HG03039 (cell line): Measurements from ENCODE around the gene MLXIPL.
"Not testable (repeated sequence)": the region's sequence is repeated elsewhere in the genome, so short reads cannot be mapped to it uniquely, and the experiment has no call there.

Experiments
- ATAC-seq: cut with Tn5 transposase; IDR thresholded peaks from one replicate; pipeline ENCODE4 v1.9.1; 2021; ENCODE audit warnings: mild to moderate bottlenecking, moderate library complexity; ENCODE audit not compliant: unreplicated experiment

The MLXIPL gene

DNA sequence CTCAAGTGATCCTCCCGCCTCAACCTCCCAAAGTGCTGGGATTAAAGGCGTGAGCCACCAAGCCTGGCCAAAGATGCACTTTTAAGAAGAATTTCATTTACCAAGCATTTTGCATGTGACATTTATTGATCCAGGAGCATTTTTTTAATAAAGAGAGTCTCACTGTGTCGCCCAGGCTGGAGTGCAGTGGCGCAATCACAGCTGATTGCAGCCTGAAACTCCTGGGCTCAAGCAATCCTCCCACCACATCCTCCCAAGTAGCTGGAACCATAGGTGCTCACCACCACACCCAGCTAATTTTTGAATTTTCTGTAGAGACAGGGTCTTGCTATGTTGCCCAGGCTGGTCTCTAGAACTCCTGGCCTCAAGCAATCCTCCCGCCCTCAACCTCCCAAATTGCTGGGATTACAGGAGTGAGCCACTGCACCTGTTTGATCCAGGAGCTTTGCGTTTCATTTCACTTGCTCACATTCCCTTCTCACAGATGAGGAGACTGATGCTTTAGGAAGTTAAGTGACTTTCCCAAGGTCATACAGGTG lies 41.6 kb downstream of the MLXIPL start:
- no peak for ATAC-seq

DNA sequence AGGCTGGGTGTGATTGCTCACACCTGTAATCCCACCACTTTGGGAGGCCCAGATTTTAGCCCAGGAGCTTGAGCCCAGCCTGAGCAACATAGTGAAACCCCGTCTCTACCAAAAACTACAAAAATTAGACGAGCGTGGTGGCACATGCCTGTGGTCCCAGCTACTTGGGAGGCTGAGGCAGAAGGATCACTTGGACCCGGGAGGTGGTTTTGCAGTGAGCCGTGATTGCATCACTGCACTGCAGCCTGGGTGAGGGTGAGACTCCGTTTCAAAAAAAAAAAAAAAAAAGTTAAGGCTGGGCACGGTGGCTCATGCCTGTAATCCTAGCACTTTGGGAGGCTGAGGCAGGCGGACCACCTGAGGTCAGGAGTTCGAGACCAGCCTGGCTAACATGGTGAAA lies 43.3 kb downstream of the MLXIPL start:
- ATAC-seq, result not testable (repeated sequence)

DNA sequence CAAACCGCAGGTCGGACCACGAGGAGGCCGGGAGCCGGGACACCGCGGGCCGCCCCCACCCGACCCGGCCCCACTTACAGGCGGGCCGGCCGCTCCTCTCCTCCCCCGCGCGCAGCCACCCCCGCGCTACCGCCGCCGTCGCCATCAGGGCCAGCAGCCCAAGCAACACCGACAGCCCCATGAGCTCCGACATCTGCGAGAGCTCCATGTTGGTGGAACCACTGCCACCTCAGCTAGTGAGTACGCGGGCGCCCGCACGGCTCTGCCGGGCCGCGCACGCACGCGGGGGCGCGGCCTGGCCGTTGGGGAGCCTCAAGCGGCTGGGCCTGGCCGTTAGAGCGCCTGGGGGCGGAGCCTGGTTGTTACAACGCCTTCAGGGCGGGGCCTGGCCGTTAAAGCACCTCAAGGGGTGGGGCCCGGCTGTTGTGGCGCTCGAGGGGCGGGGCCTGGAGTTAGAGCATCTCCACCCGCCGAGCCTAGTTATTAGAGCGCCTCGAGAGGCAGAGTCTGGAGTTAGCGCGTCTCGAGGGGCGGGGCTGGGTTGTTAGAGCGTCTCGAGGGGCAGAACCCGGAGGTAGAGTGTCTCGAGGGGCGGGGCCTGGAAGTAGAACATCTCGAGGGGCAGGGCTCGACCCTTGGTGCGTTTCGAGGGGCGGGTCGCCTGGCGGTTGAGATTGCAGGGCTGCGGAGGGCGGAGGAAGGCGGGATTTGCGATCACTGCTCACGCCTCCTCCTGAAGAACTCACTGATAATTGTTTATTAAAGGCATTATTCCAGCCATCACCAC lies 45.8 kb downstream of the MLXIPL start, which contains the start of gene TBL2:
Gene TBL2 (minus strand): TSS at position 238 of the 787 bp plus-strand sequence. CDS start 30 bp downstream, at position 208.
- peak; percentile 82 for ATAC-seq

DNA sequence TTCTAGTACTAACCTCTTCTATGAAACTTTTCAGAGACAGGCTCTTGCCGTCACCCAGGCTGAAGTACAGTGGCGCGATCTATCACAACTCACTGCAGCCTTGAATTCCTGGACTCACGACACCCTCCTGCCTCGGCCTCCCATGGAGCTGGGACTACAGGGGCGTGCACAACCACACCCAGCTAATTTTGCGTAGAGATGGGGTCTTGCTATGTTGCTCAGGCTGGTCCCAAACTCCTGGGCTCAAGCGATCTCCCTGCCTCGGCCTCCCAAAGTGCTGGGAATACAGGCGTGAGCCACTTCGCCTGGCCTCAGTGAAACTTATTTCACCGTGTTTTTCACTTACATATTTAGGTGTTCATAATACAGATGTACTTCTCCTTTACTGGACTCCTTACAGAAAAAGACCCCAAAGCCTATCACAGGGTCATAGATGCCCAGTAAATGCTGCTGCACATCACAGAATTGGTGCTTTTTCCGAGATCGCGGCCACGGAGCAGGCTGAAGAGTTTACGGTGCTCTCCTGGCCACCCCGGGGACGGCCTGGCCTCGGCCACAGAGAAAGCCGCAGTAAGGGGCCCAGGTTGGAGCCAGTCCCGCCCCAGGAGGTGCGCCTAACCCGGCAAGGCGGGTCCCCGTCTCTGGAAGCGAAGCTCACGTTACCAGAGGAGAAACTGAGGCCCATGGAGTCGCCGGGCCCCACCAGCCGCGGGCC lies 46.5 kb downstream of the MLXIPL start:
- peak; percentile 16 for ATAC-seq

DNA sequence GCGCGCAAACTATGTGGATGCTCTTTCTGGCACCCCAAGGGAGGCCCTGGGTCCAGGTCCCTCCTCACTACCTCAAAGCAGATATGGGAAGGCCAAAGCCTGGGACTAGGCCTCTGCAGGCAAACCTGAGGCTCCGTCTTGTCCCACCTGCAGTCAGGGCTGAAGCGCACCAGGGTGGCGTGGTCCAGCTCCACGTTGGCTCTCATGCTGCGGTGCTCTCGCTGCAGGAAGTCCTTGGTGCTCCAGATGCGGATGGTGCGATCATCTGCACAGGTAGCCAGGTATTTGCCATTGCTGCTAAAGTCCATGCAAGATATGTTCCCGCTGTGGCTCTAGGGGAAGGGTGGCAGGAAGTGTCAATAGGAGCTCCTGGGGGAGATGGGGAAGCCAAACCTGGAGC lies 50.5 kb downstream of the MLXIPL start:
- no peak for ATAC-seq

DNA sequence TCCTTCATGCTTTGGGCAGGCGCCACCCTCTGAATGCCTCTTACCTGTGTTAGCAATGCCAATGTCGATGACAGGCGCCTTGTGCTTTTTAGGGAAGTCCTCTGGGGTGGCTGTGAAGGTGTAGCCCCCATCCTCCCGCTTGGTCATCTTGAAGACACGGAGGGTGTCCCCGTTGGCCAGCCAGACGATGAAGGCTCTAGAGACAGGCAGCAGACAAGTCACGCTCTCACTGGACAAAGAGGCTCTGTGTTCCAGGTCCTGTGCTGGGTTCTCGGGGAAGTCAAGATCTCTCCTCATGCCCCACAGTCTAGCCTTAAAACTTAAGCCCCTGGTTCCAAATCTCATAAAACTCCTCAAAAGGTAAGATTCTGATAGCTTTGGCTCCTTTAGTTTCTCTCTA lies 51.0 kb downstream of the MLXIPL start:
- ATAC-seq, result no peak

DNA sequence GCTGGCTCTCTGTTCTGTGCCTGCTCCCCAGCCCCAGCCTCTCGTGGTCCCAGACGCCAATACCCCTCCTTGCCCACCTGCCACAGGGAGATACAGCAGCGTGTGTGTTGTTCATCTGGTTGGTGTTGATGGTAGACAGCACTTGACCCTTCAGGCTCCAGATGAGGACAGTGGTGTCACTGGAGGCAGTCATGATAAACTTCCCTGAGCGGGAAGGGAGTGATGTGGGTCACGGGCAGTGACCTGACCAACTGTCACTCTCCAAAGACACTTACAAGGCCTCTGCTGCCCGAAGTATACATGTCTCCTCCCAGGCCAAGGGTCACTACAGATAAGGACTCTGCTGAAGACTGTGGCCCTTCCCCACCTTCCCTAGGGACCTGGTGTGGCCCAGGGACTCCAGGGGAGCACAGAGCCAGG lies 51.5 kb downstream of the MLXIPL start:
- ATAC-seq, result no peak

DNA sequence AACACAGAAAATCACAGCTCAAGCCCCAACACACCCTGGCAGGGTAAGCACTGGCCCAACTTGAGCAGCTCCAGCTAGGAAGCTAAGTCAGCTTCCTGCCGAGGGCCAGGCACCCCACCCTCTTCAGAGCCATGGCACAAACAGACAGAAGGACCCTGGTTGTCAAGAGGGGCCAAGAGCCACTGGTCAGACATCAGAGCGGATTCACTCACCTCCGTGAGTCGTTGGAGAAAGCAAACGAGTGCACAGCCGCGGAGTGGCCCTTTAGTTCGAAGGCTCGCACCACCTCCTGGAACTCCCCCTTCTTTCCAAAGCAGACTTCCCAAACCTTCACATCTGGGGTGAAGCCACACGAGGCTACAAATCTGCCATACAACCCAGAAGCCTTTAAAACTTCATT lies 53.3 kb downstream of the MLXIPL start:
- ATAC-seq, result no peak

DNA sequence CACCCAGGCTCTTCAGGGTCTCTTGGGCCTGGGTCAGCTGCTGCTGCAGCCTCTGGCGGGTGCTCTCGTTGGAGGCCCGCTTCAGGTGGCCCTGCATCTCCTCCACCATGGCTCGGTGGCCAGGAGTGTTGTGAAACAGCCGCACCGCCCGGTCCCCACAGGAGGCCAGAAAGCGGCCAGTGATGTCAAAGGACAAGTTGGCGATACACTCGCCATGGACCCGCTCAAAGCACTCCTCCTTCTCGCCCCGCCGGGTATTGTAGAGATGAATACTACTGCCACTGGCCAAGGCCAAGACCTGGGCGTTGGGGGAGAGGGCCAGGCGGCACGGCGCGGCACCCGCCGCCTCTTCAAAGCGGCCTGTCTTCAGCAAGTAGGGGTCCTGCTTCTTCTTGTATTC lies 53.8 kb downstream of the MLXIPL start:
- ATAC-seq, result no peak

DNA sequence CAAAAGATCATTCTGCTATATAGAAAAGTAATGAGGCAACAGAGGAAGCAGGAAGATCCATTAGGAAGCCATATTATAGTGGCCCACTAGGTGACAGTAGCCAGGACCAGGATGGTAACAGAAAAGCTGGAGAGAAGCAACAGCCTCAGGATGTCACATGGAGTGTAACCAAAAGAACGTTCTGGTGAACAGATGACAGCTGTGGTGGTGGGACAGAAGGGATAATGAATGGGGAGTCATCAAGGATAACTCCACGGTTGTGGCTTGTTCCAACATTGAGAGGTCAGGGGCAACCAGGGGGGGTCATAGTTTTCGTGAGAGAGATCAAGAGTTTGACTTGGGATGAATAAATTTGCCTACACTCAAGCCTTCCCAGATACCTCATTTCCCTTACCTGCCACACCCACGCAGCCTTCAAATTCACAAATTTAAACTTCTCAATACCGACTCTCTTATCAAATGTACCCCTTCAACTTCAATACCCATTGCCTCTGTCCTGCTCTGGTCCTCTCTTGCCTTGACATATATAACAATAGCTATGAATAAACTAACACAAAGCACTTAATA lies 55.2 kb downstream of the MLXIPL start:
- no peak for ATAC-seq

DNA sequence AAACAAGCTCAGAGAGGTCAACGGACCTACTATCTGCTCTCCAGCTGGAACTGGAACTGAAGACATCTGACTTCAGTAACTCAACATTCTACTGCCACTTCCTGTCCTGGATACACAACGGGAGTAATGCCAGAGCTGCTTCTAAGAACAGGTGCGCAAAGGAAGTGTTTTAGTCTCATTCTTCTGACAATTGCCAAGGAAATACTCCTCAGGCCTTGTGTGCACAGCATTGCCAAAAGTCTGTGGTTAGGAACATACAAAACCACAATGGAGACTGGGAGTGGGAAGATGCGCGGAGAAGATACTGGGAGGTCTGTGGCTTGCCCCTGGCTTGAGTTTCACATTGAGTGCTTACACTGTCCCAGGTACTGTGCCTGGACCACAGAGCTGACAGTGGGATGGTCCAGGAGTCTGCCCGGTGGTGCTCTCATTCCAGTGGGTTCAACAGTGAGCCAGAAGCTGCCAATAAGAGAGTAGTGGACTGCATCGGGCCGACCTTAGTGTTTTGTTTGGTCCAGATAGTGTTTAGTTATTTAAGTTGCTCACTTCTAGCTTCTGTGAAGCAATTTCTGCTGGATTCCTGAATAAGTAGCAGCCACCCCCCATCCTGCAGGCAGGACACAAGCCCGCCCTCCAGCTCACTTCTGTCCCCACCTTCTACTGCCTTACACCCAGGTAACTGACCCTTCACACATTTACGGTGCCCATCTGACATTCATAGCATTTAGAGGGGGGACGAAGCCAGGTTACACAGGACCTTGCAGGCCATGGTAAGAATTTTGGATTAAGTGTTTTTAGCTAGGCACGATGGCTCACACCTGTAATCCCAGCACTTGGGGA lies 56.3 kb downstream of the MLXIPL start:
- ATAC-seq, result no peak

DNA sequence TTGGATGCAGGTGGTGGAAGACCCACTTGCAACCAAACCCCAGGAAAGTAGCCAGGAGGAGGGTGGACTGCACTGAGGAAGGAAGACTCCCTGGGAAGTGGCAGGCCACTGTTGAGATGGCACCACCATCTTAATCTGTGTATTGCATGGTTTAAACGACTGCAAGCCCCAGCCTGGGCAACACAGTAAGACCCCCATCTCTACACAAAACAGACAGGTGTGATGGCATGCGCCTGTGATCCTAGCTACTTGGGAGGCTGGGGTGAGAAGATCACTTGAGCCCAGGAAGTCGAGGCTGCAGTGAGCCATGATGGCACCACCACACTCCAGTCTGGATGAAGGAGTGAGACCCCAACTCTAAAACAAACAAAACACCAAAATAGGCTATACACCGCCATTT lies 57.2 kb downstream of the MLXIPL start:
- ATAC-seq, result no peak

DNA sequence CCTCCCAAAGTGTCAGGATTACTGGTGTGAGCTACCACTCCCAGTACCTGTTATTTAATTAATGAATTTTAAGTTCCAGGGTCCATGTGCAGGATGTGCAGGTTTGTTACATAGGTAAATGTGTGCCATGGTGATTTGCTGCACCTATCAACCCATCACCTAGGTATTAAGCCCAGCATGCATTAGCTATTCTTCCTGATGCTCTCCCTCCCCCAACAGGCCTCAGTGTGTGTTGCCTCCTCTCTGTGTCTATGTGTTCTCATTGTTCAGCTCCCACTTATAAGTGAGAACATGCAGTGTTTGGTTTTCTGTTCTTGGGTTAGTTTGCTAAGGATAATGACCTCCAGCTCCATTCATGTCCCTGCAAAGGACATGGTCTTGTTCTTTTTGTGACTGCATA lies 57.9 kb downstream of the MLXIPL start:
- not testable (repeated sequence) for ATAC-seq

DNA sequence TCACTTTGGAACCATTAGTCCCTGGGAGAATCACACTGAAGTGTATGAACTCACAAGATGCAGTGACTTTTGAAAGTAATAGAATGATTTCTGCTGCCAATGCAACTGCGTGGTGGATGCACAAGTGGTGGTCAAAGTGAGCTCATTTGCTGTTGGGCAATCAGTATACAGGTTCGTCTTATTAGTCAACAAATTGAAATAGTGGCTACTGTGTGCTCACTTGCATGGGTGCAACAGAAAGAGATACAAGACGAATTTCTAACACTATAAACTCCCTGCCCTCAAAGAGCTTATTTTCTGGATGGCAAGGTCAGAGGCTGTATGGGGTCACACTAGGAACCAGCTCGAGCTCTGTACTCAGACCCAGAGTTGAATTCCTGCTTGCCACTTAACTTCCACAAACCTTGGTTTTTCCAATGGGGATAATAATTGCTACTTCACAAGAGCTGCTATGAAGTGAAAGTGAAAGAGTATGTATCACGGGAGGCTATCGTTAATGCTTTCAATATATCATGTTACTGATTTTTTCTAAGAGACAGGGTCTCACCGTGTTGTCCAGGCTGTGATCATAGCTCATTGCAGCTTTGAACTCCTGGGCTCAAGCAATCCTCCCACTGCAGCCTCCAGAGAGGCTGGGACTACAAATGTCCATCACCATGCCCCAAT lies 58.5 kb downstream of the MLXIPL start:
- no peak for ATAC-seq

DNA sequence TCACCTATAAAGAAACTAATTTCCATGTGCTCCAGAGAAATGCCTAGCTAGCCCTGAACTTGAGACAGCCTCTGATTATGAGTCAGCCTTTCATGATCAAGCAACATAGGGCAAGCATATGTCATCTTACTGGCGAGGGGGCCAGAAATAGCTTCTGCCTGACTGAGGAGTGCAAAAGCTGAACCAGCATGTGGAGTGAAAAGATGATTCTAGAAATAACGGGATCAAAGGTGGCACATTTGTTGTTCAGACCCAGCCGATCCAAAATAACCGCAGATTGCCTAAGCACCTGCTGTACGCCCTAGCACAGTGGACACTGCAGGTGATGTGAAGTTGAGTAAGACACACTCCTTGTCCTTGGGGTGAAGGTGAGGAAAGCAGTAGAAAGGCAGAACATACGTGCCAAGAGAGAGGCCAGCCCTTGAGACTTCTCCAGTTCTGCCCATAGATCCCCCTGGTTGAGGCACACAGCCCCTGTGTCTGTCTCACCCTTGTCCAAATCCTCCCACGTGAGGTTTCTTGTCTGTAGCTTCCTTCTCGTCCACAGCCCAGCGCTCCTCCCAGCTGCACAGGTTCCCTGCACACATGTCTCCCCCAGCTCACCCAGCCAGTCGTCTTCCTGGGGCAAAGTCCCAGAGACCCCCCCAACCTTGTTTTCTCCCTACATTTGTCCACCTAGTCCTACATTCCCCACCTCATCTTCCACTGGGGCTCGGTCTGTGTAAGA lies 64.0 kb downstream of the MLXIPL start:
- no peak for ATAC-seq

DNA sequence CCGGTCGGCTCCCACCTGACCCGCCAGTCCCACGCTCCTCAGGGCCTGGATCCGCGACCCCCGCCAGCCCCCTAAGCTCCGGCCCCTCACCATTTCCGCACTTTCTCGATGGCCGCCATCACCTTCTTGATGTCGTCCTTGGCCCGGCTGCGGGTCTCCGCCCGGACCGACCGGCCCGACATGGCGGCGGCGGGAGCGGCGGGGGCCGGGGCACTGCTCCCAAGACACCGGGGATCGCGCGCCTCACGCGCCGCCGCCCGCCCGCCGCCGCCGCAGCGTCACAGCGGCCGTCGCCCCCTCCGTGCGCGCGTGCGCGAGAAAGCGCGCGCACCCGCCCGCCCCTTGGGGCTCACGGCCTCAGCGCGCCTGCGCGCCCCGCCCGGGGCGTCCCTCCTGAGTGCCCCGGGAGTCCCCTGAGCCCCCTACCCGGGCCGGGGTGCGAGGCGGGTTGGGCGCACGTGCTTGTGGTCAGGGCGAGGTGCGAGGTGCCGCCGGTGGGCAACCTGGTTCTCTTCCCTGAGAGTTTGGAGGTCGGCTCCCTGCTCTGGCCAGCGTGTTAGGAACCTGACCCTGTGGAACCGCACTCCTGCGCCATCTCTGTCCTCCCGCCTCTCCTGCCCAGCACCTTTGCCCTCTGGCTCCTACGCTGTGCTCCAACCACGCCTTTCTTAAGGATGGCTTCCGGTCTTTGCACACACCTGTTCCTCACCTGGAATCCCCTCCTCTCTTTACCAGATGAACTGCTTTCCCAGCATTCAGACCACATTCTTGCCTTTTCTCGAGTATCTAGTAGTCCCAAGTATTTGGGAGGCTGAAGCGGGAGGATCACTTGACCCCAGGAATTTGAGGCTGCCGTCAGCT lies 66.7 kb downstream of the MLXIPL start, which contains the start of gene BCL7B:
Gene BCL7B (minus strand): TSS at position 294 of the 861 bp plus-strand sequence. CDS start 112 bp downstream, at position 182.
- ATAC-seq, result peak; percentile 47

DNA sequence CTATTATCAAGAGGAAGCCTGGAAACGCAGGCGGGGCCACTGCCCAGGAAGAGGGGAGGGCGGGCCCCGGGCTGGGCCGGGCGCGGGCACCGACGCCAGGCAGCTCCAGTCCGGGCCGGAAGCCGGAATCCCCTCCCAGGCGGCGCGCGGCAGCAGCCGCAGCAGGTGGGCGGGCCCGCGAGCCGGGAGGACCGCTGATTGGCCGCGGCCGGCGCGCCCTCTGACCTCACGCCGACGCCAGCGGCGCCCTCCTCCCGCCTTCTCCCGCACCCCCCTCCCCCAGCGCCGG lies 67.3 kb downstream of the MLXIPL start:
- peak; percentile 84 for ATAC-seq

DNA sequence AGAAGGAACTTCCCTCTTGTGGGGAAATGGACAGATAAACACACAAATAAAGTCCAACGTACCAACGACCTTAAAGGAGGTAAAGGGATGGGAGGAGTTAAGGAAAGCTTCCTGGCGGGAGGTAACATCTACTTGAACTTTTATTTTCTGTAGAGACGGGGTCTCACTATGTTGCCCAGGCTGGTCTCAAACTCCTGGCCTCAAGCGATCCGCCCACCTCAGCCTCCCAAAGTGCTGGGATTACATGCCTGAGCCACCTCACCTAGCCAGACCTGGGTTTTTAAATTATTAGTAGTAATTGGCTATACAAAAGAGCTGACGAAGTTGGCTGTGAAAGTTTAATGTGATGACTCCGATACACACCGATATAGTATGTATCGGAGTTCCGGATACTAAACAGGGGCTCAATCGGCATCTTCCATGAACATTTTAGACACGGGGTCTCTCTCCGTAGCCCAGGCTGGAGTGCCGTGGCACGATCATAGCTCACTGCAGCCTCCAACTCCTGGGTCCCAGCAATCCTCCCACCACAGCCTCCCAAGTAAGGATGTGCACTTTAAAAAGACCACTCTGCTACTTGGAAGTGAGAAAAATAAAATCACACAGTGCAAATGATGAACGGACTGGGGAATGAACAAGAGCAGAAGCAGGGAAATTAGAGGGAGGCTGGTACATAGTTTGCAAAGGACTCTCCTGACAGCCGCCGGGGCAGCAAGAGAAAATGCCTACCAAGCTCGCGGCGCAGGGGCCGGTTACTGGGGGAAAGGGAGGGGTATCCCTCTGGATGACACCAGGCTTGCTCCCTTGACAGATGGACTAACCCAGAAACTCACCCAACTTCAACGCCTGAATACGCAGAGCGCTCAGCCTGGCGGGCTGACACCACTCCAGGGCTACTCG lies 67.9 kb downstream of the MLXIPL start:
- no peak for ATAC-seq
